HG02588 (cell line): ENCODE results near the gene MRTFA.
A peak's percentile ranks its signal among the peaks of the same experiment; 100 is the strongest.
"Not testable (repeated sequence)": the region's sequence is repeated elsewhere in the genome, so short reads cannot be mapped to it uniquely, and the experiment has no call there.

Experiments
- ATAC-seq: cut with Tn5 transposase; IDR thresholded peaks from one replicate; pipeline ENCODE4 v1.9.1; 2021; ENCODE audit warnings: mild to moderate bottlenecking, moderate library complexity; ENCODE audit not compliant: unreplicated experiment

MRTFA gene

DNA sequence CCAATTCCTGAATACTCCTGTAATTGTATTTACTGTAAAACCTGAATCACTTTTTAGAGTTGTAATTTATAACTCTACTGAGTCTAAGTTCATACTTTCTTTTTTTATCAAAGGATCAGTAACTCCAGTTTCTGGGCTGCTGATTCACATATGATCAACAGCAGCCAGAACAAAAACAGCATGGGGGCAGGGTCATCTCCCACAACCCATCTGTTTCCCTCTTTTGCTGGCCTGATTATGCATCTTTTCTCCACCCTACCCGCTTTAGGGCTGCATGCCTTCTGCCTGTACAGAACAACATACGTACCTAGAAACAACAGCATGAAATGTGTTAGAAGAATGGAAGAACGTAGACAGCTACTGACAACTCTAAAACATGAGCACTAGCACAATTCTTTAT is 76.0 kb downstream of the MRTFA start:
- no peak for ATAC-seq

DNA sequence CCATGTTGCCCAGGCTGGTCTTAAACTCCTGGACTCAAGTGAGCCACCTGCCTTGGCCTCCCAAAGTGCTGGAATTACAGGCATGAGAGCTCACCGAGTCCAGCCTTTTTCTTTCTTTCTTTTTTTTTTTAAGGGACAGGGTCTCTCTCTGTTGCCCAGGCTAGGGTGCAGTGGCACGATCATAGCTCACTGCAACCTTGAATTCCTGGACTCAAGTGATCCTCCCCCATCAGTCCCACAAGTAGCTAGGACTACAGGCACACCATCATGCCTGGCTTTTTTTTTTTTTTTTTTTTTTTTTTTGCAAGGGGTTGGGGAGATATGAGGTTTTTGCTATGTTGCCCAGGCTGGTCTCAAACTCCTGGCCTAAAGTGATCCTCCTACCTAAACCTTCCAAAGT is 78.5 kb downstream of the MRTFA start:
- no peak for ATAC-seq

DNA sequence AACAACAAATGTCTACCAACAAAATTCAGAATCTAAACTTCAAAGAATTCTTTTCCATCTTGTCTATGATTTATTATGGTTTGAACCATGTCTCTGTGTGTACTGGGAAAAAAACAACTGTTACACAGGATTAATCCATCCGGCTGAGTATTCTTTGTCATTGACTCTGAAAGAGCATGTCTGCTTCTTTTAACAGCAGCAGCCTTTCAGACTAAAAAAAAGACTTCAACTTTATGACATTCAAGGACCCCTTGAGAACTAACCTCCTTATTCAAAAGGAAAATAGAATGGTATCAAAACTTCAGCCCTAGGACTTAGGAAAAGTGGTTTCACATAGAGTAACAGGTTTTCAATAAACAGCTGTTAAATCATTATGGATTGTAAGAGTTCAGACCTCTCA is 79.9 kb downstream of the MRTFA start:
- ATAC-seq = no peak

DNA sequence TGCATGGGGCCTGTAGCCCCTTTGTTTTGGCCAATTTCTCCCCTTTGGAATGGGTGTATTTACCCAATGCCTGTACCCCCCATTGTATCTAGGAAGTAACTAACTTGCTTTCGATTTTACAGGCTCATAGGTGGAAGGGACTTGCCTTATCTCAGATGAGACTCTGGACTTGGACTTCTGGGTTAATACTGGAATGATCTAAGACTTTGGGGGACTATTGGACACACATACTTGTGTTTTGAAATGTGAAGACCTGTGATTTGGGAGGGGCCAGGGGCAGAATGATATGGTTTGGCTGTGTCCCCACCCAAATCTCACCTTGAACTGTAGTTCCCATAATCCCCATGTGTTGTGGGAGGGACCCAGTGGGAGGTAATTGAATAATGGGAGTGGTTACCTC is 82.5 kb downstream of the MRTFA start:
- ATAC-seq = not testable (repeated sequence)

DNA sequence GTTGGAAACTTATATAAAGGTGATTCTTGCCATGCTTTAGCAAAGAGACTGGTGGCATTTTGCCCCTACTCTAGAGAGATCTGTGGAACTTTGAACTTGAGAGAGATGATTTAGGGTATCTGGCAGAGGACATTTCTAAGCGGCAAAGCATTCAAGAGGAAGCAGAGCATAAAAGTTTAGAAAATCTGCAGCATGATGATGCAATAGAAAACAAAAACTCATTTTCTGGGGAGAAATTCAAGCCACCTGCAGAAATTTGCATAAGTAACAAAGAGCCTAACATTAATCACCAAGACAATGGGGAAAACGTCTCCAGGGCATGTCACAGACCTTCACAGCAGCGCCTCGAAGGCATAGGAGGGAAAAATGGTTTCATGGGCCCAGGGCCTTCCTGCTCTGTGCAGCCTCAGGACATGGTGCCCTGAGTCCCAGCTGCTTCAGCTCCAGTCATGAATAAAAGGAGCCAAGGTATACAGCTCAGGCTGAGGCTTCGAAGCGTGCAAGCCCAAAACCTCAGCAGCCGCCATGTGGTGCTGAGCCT is 83.4 kb downstream of the MRTFA start:
- no peak for ATAC-seq

DNA sequence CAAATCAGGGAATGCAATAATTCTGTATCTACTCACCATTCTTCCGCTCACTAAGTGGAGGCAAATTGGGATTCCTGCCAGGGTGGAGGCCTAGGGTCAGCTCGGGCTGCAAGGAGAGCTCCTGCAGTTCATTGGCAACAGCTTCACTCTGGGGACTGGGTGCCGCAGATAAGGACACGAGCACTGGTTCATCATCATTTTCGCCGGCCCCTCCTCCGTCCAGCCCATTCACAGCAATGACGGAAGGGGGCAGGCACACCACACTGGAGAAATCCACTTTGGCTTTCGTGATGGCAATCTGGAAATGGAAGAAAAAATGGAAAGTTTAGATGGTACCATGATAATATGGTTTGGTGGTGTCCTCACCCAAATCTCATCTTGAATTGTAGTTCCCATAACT is 84.4 kb downstream of the MRTFA start:
- ATAC-seq = no peak

DNA sequence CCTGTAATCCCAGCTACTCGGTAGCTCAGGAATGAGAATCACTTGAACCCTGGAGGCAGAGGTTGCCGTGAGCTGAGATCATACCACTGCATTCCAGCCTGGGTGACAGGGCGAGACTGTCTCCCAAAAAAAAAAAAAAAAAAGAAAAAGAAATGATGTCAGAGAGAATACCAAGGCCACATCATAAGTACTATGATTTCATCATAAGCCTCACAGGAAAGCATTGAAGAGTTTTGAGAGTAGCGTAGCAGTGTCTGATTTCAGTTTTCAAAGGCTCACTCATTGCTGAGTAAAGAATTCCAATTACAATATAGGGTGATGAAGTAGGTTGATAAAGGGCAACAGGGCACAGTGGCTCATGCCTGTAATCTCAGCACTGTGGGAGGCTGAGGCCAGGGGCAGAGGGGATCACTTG is 88.8 kb downstream of the MRTFA start:
- ATAC-seq = no peak

DNA sequence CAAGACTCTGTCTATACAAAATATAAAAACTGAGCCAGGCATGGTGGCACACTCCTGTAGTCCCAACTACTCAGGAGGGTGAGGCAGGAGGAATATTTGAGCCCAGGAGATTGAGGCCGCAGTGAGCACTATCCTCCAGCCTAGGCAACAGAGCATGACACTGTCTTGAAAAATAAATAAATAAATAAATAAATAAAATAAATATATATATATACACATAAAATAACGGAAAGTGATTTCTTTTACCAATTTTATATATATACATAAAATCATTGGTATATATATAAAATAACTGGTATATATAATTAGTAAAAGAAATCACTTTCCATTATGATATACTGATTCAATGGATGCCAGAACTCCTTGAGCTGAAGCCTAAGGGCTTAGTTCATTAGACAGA is 91.8 kb downstream of the MRTFA start:
- no peak for ATAC-seq

DNA sequence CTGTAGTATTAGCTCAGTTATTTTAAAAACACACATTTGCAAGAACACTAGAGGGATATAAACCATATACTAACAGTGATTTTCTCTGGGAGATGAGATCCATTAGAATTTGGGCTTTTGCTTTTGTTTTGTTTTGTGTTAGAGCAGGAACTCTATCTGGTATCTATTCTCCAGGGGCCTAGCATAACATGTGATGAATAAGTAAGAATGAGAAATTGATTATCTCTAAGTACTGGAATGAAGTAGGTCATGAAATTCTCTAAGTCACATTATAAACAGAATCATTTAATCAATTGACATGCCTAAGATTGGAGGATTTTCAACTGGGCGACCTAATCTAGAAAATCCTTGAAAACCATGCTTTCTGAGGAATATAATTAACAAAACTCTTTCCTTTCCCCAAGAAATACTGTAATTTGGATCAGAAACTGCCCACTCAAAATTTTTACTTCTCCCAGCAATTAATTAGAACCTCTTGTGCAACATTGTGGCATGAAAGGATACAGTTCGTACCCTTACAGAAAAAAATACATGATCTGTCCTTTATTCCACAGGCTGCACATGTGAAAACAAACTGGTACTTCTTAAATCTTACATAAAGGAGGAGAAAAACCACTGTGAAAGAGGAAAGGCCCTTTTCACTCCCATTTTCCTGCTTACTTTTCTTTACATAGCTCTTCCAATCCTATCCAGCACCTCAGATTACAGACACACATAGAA is 93.5 kb downstream of the MRTFA start:
- no peak for ATAC-seq

DNA sequence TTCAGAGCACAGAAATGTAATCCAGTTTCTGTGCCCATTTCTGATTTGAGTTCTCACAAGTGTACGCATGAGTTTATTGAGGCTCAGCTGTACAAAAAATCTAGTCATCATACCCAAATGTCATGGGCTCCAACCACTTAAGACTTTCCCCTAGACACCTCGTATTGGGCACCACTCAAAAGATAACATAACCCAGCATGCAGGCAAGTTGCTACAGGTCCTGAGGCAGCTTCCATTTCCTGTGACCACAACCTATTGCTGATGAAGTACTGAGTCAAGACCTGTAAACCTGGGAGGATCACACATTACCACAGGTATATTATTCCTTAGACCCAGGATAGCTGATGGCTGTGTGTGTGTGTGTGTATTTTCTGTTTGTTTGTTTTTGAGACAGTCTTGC is 95.2 kb downstream of the MRTFA start:
- ATAC-seq = no peak

DNA sequence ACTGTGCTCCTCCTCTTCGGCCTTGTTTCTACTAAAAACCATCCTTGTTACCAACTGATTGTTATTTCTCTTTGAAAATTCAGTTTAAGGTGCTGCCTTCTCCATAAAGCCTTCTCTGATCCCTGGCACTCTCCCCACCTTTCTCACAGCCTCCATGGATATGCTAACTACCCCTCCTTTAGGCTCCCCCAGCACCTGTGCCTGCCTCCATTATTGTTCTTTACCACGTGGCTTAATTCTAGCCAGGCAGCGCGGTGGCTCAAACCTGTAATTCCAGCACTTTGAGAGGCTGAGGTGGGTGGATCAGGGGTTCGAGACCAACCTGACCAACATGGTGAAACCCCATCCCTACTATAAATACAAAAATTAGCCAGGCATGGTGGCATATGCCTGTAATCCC is 96.3 kb downstream of the MRTFA start:
- no peak for ATAC-seq

DNA sequence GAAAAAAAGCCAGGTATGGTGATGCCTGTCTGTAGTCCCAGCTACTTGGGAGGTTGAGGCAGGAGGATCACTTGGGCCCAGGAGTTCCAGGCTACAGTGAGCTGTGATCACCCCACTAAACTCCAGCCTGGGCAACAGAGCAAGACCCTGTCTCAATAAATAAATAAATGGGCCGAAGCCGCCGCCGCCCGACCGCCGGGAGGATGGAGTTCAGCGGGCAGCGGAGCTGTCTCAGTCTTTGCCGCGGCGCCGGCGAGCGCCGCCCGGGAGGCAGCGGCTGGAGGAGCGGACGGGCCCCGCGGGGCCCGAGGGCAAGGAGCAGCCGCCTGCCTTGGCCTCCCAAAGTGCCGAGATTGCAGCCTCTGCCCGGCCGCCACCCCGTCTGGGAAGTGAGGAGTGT is 100.4 kb downstream of the MRTFA start:
- ATAC-seq = not testable (repeated sequence)

DNA sequence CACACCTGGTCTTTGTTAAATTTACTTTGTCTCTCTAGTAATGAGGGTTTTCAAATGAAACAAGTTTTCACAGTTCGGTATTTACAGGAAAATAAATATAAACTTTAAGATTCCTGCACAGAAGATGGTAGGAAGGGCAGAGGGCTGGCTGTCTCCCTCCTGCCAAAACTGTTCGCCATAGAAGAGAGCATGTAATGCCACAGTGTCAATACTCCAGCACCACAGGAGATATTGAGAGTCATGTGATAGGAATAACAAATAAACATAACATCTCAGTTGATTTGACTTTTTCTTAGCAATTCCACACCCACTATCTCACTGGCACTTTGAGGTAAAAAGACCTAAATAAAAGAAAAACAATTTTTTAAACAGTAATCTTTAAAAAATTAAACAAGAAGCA is 100.9 kb downstream of the MRTFA start:
- no peak for ATAC-seq

DNA sequence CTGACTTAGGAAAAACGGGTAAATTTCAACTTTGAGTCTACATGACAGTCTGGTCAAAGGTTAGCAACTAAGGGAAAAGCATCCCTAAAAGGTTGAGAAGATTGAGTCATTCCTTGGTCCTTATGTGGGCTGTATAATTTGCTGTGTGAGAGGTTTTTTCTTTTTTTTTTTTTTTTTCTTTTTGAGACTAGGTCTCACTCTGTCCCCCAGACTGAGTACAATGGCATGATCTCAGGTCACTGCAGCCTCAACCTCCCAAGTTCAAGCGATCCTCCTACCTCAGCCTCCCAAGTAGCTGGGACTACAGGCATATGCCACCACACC is 101.4 kb downstream of the MRTFA start:
- ATAC-seq = no peak

DNA sequence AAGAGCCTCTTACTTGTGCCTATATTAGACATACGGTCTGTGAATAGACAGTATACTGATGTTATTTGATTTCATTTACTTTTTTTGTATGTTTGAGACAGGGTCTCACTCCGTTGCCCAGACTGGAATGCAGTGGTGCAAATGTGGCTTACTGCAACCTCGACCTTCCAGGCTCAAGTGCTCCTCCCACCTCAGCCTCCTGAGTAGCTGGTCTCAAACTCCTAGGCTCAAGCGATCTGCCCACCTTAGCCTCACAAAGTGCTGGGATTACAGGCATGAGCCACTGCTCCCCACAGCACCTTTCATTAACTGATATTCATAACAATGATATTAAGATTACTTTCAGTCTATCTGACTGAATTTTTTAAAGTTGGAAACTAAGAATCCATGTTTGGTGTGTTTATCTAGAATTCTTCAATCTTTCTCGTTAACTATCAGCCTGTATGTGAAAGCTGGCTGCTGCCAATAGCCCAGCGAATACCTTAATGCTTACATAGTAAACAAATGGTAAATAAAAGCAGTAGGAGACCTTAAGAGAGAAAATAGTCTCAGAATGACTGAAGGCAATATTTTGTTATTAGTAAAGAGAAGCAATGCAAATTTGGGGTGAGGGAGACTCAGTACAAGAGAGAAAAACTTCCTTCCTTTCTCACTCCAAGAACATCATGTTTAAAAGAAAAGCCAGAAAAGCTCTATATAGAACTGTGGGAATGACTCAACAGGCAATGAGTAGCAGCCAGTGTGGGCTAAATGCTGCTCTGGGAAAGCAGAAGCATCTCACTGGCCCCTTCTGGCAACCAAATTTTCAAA is 101.9 kb downstream of the MRTFA start:
- ATAC-seq = no peak

DNA sequence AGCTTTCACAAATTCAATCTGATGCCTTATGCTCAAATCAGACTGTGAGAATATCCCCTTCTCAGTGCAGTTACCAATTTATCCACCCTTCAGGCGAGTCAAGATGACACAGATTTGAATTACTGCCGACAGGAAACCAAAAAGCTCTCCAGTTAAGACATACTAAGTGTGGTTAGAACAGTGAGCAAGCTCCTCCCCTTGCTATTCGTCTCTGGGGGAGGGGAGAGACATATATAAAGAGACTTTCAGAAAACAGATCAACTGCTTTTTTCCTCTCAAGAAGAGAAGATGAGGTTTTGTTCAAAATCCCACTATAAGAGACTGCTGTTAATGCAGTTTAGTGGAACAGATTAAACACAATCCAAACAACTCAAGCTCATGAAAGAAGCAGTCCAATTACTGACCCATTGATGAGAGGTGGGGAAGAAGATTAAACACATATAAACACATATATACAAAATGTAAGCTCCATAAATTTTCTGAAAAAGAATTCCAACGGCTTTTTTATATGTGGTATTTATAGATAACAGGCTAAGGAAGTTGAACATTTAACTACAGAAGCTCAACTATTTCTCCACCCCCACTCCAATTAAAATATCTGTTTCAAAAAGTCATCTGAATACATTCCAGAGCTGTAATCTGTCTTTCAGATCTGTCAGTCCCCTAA is 102.7 kb downstream of the MRTFA start:
- peak; percentile 72 for ATAC-seq

DNA sequence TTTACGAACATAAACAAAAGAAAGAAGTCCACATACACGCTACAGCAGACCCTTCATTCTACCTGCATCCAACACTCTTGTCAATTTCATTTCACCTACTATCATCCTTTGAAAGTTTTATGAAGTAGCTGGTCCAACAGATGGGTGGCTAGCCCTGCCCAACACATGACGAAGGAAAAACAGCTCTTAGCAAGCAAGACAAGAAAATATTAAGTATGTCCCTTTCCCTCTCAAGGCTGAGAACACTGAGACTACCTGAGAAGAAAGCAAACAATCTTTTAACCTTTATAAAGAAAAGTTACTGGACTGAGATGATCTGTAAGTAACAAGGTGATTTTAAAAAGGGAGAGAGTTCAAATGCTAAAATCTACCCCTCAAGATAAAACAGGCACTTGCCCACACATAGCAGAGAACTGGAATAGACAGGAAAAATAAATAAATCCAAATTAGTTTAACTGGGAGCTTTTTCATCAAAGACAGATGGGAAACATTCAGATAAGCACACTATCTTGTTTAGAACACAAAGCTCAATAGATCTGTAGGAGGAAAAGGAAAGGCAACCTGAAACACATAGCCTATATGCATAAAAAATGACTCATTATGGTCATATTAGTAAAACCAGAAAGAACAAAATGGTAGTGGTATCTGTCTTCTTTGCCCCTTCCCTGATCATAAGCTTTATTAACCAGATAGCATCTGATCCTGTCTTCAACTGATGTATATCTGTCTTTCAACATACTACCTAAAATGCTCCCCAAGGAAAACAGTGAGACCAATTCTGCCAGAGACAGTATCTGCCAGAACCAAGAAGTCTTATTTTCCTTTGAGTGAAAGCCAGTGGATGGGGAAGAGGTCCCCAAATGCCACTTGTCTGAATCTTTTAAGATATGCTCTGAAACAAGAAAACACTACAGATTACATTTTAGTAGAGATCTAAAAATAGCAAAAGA is 104.3 kb downstream of the MRTFA start:
- no peak for ATAC-seq

DNA sequence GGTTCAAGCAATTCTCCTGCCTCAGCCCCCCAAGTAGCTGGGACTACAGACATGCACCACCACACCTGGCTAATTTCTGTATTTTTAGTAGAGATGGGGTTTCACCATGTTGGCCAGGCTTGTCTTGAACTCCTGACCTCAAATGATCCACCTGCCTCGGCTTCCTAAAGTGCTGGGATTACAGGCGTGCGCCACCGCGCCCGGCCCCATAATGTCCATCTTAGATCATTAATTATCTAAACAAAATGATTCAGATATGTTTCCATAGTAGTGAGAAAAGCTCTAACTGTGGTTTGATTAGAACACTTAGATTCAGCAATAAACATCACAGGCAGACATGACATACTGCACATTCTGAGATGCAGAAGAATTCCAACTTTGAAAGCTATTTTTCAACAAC is 106.1 kb downstream of the MRTFA start:
- ATAC-seq = not testable (repeated sequence)

DNA sequence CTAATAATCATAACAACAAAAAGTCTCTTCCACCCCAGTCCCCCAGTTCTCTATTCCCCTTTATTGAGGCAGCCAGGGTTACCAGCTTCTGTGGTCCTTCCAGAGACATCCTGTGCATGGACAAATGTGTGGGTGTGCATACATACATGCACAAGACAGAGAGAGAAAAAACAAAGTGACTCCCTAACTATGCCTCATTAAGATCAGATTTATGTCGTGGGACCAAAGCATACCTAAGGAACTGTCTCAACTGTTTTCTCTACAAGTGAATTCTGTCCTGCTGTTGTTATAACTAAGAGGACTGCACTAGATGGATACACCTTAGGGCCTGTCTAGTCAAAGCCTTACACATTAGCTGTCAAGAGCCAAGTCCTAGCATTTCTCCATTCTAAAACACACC is 106.7 kb downstream of the MRTFA start:
- ATAC-seq = no peak

DNA sequence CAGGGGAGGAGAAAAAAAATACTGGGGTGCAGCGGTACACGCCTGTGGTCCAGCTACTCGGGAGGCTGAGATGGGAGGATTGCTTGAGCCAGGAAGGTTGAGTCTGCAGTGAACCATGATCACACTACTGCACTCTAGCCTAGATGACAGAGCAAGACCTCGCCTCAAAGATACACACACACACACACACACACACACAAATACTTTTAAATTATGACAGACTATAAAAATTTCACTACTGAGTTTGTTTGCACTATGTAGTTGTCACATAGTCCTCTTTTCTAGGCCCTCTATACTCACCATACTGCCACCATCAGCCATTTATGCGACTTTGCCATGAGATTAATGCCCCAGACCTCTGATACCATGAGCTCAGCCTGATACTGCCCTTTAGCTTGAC is 109.6 kb downstream of the MRTFA start:
- ATAC-seq = no peak
